CD4-positive, alpha-beta T cell treated with Interleukin-2 at 100 ng/mL for 4 hours (primary cell): ENCODE measurements around the gene DNAH11.
"Not testable (repeated sequence)": the region's sequence is repeated elsewhere in the genome, so short reads cannot be mapped to it uniquely, and the experiment has no call there.

ENCODE experiments used
- DNase-seq: peaks from one replicate; pipeline ENCODE4 v3.0.0-alpha.2; 2020; ENCODE audit warnings: low spot score

Gene DNAH11

DNA sequence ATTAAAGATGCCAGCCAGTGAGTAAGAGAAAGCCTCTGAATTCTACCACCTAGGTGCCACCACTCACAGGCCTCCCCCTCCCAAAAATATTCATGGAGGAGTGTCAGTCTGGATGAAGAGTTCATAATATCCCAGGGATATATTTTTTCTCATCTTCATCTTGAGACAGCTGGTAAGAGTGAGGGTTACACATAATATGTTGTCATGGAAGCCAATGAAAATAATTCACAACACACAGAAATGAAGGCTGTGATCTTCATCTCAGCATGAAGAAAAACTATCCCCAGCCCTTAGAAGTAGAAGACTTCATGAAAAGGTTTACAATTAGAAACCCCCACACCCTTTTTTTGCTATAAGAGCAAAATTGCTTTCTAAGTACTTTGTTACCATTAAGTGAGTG lies 175.6 kb downstream of the DNAH11 start:
- no peak for DNase-seq

DNA sequence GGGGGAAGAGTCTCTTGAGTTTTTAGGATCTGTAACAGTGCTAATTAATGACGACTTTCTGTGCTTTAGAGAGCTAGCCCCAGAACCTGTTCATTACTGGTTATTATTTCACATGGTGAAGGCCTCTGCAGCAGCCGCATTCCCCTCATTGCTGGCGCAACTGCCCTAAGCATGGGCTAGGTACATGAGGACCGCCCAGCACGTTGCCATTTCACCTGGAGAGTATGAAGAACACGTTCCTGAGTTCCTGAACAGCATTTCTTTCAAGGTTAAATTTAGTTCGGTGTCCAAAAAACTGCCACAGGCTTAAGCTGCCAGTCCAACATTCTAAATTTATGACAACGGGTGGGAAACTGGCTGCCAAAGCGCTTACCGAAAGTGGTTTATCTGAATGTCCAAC lies 177.0 kb downstream of the DNAH11 start:
- DNase-seq, result no peak

DNA sequence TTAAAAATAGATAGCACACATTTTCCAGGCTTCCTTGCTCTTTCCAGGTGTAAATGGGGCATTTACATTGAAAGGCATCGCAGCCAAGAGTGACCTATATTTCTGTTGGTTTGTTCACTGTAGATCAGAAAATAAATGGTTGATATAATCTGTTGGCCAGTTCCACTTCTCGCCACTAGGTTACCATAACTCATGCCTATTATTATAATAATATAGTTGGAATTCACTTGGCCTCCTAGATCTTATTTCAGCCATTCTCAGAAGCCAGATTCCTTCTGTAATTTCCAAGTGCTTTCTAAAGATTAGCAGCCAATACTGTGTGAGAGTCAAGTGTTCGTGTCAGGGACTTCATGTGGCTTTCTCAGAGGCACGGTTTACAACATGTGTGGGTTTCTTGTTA lies 179.5 kb downstream of the DNAH11 start:
- no peak for DNase-seq

DNA sequence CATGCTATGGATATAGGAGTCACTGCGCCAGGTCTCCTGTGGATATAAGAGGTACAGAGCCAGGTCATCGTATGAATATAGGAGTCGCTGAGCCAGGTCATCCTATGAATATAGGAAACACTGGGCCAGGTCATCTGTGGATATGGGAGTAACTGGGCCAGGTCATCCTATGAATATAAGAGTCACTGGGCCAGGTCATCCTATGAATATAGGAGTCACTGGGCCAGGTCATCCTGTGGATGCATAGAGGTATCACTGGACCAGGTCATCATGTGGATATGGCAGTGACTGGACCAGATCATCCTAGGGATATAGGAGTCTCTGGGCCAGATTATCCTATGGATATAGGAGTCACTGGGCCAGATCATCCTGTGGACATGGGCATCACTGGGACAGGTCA lies 181.7 kb downstream of the DNAH11 start:
- DNase-seq, result no peak

DNA sequence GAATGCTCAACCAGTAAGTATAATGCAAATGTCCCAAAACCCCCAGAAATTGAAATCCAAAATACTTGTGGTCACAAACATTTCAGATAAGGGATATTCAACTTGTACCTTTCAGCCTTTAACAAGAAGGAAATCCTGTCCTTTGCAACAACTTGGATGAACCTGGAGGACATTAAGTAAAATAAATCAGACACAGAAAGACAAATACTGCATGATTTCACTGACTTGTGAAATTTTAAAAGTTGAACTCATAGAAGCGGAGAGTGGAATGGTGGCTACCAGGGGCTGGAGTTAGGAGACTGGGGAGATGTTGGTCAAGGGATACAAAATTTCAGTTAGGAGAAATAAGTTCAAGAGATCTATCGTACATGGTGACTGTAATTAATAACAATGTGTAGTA lies 187.6 kb downstream of the DNAH11 start:
- no peak for DNase-seq

DNA sequence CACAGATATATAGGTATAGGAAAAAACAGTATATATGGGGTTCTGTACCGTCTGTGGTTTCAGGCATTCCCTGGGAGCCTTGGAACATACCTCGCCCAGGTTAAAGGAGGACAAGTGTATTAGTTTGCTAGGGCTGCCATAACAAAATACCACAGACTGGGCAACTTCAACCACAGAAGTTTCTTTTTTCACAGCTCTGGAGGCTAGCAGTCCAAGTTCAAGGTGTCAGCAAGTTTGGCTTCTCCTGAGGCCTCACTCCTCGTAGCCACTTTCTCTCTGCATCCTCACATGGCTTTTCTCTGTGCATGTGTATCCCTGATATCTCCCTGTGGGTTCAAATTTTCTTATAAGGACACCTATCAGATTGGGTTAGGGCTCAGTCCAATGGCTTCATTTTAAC lies 189.1 kb downstream of the DNAH11 start:
- DNase-seq, result no peak

DNA sequence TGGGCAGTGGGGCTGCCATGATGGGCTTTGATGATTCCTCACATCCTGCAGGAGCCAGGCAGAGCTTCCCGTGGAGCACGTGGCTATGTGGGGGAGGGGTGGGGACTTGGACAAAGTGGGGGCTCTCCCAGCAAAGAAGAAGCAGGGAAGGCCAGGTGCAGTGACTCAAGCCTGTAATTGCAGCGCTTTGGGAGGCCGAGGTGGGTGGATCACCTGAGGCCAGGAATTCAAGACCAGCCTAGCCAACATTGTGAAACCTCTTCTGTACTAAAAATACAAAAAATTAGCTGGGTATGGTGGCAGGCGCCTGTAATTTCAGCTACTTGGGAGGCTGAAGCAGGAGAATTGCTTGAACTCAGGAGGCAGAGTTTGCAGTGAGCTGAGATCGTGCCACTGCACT lies 190.1 kb downstream of the DNAH11 start:
- not testable (repeated sequence) for DNase-seq

DNA sequence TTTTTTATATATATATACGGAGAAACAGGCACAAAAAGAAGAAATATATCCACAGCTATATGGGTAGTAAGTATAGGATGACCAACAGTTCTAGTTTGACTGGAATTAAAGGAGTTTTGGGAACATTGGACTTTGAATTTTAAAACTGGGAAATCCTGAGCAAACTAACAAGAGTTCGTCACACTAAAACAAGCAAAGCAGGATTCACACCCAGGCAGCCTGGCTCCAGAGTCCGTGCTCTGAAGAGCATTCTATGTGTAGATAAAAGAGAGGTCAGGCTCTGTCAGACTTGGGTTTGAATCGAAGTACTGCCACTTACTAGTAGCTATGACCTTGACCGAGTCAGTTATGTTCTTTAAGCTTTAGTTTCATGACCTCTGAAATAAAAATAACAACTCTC lies 191.0 kb downstream of the DNAH11 start:
- no peak for DNase-seq

DNA sequence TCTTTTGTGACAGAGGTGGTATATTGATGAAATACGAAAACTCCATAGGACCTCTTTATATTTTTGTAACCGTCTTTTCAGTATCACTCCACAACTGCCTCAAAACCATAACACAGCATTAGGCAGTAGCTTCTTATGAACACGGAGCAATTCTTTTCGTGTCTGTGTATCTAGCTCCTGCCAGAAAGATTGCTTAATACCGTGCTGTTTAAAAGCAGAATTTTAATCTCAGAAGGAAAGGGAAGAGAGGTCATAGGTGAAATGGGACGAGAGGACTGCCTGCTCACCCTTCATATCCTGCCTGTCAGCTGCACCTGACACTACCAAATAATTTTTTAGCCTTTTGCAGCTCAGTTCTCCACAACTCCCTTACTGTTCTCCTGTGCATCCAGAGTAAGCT lies 200.7 kb downstream of the DNAH11 start:
- no peak for DNase-seq

DNA sequence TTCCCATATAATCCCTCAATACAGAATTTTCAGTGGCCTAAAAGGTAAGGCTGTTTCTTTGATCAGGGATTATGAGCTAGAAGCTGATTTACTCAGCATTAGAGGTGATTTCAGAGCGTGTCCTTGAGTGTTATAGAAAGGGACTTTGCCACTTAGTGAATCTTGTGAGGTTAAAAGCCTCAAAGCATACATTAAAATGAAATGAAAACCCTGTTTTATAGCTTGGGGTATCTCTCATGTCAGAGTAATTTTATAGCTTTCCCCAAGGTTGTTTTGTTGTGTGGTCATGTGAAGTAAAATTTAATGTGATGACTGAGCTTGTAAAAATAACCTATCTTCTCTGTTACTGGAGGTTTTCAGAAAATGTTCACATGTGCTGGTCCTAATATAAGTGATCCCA lies 204.1 kb downstream of the DNAH11 start:
- no peak for DNase-seq

DNA sequence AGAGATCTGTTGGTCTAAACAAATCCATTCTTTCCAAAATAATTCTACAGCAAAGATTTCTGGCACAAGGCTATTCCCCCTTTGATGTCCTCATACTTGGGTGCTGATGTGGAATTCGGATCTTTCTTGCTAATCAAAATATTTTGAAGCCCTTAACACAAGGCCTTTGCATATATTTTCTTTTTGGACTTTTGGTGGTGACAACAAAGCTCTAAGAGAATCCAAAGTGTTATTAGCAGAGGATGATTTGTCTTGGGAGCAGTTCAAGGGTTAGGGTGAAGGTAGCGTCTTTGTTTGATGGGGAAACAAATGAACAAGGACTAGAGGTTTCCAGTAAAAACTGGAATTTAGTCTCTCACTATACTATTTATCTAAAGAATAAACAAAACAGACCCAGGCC lies 205.0 kb downstream of the DNAH11 start:
- DNase-seq, result no peak

DNA sequence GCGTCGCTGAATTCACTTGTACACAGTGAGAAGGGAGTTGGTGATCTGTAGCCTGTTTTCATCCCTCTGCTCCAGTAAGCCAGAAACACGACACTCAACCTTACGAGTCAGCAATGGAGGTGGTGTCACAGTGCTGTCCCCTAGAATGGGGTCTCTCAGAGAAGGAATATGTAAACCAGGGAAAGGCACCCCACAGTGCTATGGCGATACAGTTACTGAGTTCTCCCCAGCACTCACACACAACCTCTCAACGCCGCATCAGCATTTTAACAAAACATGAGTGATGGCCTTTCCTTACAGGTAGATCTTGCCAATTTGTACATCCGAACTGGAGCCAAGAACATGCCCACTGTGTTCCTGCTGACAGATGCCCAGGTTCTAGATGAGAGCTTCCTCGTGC lies 206.5 kb downstream of the DNAH11 start:
- DNase-seq, result no peak

DNA sequence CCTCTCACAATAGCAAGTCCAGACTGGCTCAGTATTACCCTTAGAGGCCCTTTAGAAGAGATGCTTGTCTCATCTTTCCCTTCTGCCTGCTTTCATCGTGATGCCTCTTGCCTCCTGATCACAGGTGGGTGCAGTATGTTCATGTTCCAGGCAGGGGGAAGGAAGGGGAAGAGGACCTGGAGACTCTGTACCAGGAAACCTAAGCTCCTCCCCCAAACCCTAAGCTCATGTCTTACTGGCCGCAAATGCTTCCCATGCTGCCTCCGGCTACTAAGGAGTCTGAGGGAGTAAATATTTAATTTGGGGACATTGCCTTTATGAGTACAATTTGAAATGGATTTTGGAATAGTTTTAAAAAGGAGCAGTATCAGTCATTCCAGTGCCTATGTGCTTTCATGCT lies 210.2 kb downstream of the DNAH11 start:
- DNase-seq, result no peak

DNA sequence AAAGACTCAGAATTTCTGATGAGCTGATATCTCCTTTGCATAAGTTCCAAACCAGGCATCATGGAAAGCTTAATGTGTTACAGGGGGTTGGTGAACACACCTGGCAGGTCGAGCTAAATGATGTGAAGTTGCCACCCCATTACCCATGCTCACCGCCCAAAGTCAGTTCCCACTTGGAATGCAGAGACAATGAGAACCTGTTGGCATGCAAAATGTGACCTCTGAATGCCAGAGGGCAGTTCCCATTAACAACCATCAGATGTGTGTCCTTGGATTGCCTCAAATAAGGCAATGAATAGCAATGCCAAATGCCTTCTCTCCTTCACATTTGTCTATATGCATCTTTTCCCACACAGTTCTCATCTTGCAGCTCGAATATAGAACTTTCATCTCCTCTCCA lies 212.1 kb downstream of the DNAH11 start:
- no peak for DNase-seq

DNA sequence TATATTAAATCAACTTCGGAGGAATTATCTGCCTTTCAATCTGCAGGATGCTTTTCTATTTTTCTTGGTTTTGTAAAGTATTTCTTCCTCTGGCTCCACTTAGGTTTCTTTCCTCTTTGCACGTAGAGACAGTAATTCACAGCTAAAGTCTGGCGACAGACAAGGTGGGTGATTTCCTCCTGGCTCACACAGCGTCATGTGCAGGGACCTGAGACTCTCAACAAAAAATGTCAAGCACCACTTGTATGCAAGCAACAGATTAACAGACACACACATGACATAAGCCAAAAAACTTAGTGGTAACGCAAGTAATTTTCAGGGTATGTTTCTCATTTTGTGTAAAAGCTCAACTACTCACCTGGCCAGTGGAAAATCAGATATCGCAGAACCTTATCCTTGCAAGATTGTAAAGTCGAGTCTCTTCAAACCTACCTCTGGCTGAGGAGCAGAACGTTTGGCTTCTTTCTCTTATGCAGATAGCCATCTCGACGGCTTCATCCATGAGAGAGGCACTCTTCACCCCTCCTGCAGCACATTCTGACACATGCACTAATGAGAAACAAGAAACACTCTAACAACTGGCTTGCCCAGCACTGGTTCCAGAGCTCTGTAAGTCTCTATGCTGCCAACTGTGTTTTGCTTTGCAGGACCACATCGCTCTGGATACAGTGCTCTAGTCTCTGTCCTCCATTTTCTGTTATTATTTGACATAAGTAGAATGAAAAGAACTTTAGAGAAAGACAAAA lies 214.9 kb downstream of the DNAH11 start:
- DNase-seq, result no peak

DNA sequence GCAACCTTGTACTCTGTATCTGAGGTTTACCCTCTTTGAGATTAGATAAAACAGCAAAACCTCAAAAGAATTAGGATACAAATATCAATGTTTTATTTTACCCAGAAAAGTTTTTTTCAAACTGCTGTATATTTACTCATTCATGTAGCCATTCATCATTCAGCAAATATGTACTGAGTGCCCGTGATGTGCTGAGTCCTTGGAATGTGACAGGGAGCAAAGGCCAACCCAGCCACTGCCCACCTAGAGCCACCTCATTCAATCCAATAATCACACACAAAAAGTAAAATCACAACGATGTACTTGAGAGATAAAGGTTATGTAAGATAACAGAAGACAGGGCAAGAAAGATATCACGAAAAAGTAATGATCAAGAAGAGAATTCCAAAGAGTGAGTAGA lies 215.4 kb downstream of the DNAH11 start:
- DNase-seq, result no peak

DNA sequence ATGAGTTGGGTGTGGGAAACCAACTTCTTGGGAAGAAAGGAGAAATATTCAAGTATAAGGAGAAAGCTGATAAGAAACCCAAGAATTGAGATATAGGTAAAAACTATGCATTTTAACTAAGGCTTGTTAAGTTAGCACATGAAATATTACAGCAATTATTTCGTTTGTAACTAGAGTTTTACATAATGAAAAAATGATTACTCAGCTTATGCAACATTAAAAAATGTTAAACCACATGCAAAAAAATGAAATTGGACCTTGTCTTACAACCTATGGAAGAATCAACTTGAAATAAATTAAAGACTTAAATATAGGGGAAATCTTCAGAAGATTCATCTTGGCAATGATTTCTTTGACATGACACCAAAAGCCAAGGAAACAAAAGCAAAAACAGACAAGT lies 219.6 kb downstream of the DNAH11 start:
- no peak for DNase-seq

DNA sequence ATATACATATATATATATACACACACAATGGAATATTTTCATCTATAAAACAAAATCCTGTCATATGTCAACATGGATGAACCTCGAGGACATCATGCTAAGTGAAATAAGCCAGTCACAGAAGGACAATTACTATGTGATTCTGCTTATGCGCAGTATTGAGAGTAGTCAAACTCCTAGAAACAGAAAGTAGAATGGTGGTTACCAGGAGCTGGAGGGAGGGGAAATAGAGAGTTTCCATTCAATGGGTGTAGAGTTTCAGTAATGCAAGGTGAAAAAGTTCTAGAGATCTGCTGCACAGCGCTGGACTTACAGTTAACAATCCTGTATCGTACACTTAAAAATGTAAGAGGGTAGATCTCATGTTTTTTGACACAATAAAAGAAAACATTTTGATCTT lies 221.0 kb downstream of the DNAH11 start:
- no peak for DNase-seq

DNA sequence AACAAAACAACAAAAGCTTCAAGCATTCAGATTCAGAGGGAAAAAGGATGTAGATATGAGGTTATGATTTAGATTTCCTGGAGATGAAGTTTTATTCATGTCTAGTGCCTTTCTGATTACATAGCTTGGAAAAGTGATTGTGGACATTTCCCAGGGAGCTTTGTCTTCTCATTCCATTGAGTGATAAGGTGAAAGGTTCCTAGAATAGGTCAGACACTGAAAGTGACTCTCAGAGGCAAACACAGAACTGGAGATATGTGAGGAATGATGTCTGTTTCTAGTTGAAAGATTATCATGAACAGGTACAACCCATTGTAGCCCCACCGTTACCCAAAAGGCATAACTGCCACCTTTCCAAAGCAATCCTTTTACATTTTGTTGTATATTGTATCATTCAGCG lies 223.4 kb downstream of the DNAH11 start:
- no peak for DNase-seq

DNA sequence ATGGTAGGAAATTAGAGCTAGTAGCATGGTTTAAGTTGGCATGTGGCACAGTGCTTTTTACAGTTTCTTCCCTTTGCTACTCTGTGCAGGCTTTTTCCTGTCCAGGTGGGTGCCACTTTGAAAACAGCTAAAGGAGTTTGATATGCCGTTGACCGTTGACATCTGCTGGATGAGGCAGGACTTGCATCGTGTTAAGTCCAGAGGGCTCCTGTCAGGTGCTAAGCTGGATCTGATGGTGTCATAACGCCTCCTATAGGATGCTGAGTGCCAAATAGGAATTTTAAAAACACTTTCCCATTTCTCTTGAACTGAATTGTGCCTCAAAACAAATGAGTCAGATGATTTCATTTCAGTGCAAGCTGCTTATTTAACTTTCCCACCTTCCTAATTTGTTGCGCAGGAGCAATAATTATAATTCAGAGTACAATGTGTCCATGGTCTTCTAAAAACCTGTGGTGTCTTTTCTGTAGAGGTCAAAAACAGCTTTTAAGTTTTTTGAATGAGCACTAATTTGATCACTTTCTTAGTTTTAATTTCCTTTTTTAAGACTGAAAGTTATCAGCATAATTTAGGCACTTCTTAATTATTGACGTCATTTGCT lies 224.6 kb downstream of the DNAH11 start:
- peak; percentile 2 for DNase-seq

DNA sequence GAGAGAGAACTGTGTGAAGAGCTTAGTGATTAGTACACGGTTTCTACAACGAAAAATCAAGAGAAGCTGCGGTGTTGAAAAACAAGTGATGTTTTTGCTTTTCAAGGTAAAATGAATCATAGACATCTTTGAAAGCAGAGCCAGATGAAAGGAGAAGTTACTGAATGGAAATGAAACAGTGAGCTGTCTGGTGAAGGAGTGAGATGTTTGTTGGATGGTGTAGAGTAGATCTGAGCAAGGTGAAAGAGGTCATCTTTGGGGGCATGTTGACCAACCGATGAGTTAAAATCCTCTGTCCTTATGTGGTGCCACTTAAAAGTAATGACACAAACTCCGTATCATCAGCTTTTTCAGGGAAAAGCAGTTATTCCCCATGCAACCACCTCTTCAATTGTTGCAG lies 225.4 kb downstream of the DNAH11 start:
- no peak for DNase-seq

DNA sequence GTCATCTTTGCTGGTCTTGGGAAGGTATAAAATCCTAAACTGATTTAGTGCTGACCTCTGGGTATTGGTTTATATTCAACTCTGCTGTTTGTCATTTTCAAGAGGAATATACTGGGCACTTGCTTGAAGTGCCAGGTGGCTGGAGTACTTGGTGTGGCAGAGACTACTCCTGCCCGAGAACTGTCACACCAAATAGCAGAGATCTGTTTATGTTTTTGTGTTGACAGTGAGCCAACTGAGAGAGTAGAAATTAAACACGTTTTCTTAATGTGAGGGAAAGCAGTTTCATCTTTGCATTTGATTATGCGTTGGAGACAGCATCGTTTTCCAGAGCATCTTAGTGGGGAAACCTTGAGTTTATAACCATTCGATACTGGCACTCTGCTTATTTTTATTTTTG lies 228.4 kb downstream of the DNAH11 start:
- DNase-seq, result no peak

DNA sequence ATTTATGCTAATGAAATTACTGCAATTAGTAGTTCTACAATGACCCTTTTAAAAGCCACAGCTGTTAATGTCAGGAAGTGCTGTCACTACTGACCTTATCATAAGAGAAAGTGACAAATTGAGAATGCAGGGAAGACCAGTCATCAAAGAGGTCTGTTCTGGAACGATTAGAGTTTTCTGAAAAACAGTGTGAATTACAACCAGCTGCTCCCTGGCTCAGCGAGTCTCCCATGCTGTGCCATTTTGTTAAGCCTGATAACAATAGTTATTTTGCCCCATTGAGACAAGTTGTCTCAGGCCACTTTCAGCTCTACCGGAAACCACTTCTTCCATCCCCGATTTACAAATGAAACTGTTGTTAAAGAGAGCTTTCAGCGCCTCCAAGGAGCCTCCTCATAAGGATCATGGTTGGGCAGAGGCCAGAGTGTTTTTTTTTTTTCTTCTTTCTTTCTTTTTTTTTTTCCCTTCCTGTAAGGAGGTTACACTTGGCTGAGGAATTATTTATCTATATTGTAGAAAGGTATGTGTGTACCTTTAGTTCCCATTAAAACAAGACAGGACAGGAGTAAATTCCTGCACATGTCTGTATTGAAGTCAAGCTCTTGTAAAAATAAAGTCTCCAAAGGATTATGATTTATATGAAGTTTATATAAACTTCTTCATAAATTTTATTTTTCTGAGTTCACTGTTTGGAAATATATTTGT lies 229.2 kb downstream of the DNAH11 start:
- no peak for DNase-seq

DNA sequence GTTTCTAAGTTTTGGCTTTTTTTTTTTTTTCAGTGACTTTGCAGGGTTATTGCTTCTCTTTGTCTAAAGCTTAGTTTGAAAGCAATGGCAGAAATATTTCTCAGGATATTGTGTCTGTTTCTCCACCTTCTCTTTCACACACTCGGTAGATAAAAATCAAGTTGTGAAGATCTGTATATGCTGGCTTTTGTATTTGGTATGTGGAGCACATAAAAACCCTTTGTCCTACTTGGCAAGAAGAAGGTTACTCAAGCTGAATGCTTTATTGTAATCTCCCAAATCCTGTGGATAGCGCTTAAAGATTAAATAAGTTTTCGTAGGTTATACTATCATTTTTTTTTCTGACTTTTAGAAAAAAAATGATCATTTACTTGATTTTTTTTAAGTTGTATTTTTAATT lies 230.5 kb downstream of the DNAH11 start:
- DNase-seq, result no peak
